ENCODE data around the gene MAP2K5. TPM values are rescaled to one million over a fixed set of nuclear protein-coding genes. Genes with fewer than 3 reads are reported as not detected.

The MAP2K5 gene
- total and polyA plus RNA-seq, 9 of the 15 experiments (the other 6 are each of a cell fraction or from before 2014, with no cell fraction given): 0.41 to 16.5 (median 7.5) TPM

DNA sequence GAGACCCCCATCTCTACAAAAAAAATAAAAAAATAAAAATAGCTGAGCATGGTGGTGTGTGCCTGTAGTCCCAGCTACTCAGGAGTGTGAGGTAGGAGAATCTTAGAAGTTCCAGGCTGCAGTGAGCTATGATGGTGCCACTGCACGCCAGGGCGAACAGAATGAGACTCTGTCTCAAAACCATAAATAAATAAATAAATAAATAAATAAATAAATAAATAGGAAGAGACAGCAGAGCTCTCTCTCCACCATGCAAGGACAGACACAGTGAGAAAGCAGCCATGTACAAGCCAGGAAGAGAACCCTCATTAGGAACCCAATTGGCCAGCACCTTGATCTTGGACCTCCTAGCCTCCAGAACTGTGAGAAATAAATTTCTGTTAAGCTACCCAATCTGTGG is 26.9 kb upstream of the MAP2K5 start:
- CTCF ChIA-PET (ENCODE audit: low intra/inter-chr PET ratio): no interaction called here
- H3K9ac ChIP-seq (ENCODE audit: insufficient read depth in 1 of 2, low read depth in 2 of 2, low read length in 2 of 2): no peak overlapping the region
- POLR2A ChIA-PET: interaction anchor here (1.1 to 1.6 kb wide), 2 partner anchors 9 to 13 kb away, joined by 3 to 4 read pairs; no protein-coding TSS in a partner anchor

More for the DNA sequence above, 26.9 kb upstream of the MAP2K5 start:
- Histone ChIP-seq H4K20me1 (replicated peaks; ENCODE audit: control insufficient read depth, insufficient read depth, low read length) (no peaks in the 10 kb centered on the region), H3K27ac (ENCODE audit: extremely low read depth, low read depth, low read length) (no peak overlapping the region), H3K79me2 (ENCODE audit: control insufficient read depth, insufficient read depth, low read length) (no peaks in the 10 kb centered on the region), H2AFZ (ENCODE audit: low read depth, low read length) (no peak overlapping the region), H3K4me2 (ENCODE audit: insufficient read depth, low read length) (no peak overlapping the region), H3K9me3 (replicated peaks; ENCODE audit: control insufficient read depth, insufficient read depth, low read depth, low read length) (no peaks in the 10 kb centered on the region), H3K9me1 (ENCODE audit: control insufficient read depth, insufficient read depth, low read length) (no peaks in the 10 kb centered on the region), H3K4me3 (no peak overlapping the region), H3K36me3 (ENCODE audit: control insufficient read depth, insufficient read depth, low read length) (no peaks in the 10 kb centered on the region), H3K27me3 (ENCODE audit: control insufficient read depth in 2 of 2, insufficient read depth in 2 of 2, low read length in 2 of 2) (no peaks in the 10 kb centered on the region), H3K4me1 (replicated peaks in 1 of 2; ENCODE audit: control insufficient read depth in 2 of 2, insufficient read depth in 2 of 2, low read length in 2 of 2) (peaks cover 6 to 9% of the 10 kb centered on the region in 2 experiments; a peak in 4 of 5 replicates)
- ATAC-seq (no peak), DNase-seq (ENCODE audit: extremely low read depth in 1 of 4, low spot score in 3 of 4) (no peak), FAIRE-seq (no peak)
- BruUV-seq (replicated peaks): no TSS peak
- TF ChIP-seq CEBPB (tag; IDR thresholded peaks at IDR 0.05) (no peak), SRSF9 (IDR thresholded peaks at IDR 0.05; ENCODE audit: borderline replicate concordance, low read depth, low read length) (no peak), PRPF4 (IDR thresholded peaks at IDR 0.05; ENCODE audit: insufficient read depth, low read depth, low read length, poor library complexity, severe bottlenecking) (no peak), KHSRP (IDR thresholded peaks at IDR 0.05) (no peak), ILK (tag; IDR thresholded peaks at IDR 0.05; ENCODE audit: borderline replicate concordance, low read depth) (no peak)
- TF ChIP-seq, protein P1, sequence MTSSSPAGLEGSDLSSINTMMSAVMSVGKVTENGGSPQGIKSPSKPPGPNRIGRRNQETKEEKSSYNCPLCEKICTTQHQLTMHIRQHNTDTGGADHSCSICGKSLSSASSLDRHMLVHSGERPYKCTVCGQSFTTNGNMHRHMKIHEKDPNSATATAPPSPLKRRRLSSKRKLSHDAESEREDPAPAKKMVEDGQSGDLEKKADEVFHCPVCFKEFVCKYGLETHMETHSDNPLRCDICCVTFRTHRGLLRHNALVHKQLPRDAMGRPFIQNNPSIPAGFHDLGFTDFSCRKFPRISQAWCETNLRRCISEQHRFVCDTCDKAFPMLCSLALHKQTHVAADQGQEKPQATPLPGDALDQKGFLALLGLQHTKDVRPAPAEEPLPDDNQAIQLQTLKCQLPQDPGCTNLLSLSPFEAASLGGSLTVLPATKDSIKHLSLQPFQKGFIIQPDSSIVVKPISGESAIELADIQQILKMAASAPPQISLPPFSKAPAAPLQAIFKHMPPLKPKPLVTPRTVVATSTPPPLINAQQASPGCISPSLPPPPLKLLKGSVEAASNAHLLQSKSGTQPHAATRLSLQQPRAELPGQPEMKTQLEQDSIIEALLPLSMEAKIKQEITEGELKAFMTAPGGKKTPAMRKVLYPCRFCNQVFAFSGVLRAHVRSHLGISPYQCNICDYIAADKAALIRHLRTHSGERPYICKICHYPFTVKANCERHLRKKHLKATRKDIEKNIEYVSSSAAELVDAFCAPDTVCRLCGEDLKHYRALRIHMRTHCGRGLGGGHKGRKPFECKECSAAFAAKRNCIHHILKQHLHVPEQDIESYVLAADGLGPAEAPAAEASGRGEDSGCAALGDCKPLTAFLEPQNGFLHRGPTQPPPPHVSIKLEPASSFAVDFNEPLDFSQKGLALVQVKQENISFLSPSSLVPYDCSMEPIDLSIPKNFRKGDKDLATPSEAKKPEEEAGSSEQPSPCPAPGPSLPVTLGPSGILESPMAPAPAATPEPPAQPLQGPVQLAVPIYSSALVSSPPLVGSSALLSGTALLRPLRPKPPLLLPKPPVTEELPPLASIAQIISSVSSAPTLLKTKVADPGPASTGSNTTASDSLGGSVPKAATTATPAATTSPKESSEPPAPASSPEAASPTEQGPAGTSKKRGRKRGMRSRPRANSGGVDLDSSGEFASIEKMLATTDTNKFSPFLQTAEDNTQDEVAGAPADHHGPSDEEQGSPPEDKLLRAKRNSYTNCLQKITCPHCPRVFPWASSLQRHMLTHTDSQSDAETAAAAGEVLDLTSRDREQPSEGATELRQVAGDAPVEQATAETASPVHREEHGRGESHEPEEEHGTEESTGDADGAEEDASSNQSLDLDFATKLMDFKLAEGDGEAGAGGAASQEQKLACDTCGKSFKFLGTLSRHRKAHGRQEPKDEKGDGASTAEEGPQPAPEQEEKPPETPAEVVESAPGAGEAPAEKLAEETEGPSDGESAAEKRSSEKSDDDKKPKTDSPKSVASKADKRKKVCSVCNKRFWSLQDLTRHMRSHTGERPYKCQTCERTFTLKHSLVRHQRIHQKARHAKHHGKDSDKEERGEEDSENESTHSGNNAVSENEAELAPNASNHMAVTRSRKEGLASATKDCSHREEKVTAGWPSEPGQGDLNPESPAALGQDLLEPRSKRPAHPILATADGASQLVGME (CRISPR knock-in tag; IDR thresholded peaks at IDR 0.05): no peak
- TF ChIP-seq, protein P2, sequence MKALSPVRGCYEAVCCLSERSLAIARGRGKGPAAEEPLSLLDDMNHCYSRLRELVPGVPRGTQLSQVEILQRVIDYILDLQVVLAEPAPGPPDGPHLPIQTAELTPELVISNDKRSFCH (CRISPR knock-in tag; IDR thresholded peaks at IDR 0.05): no peak
- TF ChIP-seq, protein P2 (tag; IDR thresholded peaks at IDR 0.05): no peak
- TF ChIP-seq, protein P3, sequence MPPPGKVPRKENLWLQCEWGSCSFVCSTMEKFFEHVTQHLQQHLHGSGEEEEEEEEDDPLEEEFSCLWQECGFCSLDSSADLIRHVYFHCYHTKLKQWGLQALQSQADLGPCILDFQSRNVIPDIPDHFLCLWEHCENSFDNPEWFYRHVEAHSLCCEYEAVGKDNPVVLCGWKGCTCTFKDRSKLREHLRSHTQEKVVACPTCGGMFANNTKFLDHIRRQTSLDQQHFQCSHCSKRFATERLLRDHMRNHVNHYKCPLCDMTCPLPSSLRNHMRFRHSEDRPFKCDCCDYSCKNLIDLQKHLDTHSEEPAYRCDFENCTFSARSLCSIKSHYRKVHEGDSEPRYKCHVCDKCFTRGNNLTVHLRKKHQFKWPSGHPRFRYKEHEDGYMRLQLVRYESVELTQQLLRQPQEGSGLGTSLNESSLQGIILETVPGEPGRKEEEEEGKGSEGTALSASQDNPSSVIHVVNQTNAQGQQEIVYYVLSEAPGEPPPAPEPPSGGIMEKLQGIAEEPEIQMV (tag; conservative IDR thresholded peaks at IDR 0.05; ENCODE audit: low read depth): no peak
- 91% methylated on average over 2 of the region's 2 CpGs for WGBS (ENCODE audit: insufficient coverage, low coverage, missing lambda C conversion rate)
- in situ Hi-C loops (cut with MboI): no loop called here
- intact Hi-C loops (cut with micrococcal nuclease): no loop called here
